Coronary artery (tissue), 2 donors: ENCODE measurements around the gene CAD.
"Not testable (repeated sequence)": the region's sequence is repeated elsewhere in the genome, so short reads cannot be mapped to it uniquely, and the experiment has no call there.

Experiments used
- DNase-seq: peaks from one replicate; pipeline ENCODE4 v3.0.0-alpha.2; 2017; ENCODE audit warnings: low spot score
- H3K27ac ChIP-seq, 2 donors: fragments of 200-600 bp; sonication (generic); one replicate each; pipeline ENCODE4 v1.5.1; 2016 to 2019
- H3K4me3 ChIP-seq: fragments of 200-600 bp; sonication (generic); 2 replicates; pipeline ENCODE4 v1.5.1; 2016; ENCODE audit warnings: mild to moderate bottlenecking, moderate library complexity
- TF ChIP-seq, protein P1 (sequence below): fragments of 200-600 bp; sonication (generic); IDR thresholded peaks from one replicate; pipeline ENCODE4 v1.5.1; 2019; ENCODE audit warnings: antibody characterized with exemption

CAD gene

DNA sequence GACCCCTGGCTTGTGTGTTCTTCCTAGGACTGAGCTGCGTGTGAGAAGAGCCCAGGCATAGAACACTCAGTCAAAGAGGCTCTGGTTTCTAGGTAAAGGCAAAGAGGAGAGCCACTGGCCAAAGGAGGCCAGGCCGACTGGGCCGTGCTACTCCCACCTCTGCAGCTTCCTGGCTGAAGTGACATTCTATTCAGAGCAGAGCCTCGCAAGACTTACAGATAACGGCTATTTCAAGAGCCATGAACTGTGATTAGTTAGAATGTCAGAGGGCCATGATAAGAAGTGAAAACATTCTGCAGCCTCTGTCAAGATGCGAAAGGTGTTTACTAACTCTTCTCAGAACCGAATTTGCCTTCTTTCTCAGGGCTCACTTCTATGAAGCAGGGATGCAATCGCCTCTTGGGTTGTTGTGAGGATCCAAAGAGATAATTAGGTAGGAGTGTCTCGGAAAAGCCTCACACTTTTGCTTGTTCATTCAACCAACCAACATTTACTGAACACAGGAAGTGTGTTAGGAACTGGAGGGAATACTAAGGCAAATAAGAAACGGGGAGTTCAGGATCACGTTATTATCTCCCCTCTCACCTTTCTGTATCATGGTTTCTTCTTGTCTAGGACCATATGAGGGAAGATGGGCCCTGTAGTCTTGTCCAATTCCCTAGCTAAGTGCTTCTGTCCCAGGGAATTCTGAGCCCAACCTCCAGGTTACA, 54.6 kb downstream of the CAD start:
- TF ChIP-seq, protein P1, sequence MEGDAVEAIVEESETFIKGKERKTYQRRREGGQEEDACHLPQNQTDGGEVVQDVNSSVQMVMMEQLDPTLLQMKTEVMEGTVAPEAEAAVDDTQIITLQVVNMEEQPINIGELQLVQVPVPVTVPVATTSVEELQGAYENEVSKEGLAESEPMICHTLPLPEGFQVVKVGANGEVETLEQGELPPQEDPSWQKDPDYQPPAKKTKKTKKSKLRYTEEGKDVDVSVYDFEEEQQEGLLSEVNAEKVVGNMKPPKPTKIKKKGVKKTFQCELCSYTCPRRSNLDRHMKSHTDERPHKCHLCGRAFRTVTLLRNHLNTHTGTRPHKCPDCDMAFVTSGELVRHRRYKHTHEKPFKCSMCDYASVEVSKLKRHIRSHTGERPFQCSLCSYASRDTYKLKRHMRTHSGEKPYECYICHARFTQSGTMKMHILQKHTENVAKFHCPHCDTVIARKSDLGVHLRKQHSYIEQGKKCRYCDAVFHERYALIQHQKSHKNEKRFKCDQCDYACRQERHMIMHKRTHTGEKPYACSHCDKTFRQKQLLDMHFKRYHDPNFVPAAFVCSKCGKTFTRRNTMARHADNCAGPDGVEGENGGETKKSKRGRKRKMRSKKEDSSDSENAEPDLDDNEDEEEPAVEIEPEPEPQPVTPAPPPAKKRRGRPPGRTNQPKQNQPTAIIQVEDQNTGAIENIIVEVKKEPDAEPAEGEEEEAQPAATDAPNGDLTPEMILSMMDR: no peak
- H3K27ac ChIP-seq: no peak overlapping the region
- no peak for DNase-seq
- no peak overlapping the region for H3K4me3 ChIP-seq

DNA sequence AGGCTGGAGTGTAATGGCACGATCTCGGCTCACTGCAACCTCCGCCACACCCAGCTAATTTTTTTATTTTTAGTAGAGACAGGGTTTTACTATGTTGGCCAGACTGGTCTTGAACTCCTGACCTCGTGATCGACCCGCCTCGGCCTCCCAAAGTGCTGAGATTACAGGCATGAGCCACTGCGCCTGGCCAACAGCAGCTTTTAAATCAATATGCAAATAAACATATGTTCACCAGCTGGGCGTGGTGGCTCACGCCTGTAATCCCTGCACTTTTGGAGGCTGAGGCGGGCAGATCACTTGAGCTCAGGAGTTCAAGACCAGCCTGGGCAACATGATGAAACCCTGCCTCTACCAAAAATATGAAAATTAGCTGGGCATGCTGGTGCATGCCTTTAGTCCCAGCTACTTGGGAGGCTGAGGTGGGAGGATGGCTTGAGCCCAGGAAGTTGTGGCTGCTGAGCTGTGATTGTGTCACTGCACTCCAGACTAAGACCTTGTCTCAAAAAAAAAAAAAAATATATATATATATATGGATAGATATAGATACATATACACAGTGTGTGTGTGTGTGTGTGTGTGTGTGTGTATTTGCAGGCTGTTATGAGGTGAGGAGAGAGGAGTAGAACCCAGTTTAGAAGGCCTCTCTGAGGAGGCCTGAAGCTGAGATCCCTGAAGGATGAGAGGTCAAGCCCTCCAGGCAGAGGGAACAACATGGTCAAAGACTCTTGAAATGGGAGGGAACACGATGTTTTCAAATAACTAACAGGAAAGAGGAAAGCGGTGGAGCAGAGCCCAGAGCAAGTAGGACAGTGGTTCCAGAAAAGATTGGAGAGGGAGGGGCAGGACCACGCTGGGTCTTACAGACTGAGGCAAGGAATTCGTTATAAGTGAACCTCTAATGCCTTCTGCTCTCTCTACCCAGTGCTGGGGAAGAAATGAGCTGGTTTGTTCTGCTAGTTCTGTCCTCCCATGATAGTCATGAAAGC, 55.7 kb downstream of the CAD start:
- H3K4me3 ChIP-seq, H3K27ac ChIP-seq, DNase-seq: not testable (repeated sequence)

DNA sequence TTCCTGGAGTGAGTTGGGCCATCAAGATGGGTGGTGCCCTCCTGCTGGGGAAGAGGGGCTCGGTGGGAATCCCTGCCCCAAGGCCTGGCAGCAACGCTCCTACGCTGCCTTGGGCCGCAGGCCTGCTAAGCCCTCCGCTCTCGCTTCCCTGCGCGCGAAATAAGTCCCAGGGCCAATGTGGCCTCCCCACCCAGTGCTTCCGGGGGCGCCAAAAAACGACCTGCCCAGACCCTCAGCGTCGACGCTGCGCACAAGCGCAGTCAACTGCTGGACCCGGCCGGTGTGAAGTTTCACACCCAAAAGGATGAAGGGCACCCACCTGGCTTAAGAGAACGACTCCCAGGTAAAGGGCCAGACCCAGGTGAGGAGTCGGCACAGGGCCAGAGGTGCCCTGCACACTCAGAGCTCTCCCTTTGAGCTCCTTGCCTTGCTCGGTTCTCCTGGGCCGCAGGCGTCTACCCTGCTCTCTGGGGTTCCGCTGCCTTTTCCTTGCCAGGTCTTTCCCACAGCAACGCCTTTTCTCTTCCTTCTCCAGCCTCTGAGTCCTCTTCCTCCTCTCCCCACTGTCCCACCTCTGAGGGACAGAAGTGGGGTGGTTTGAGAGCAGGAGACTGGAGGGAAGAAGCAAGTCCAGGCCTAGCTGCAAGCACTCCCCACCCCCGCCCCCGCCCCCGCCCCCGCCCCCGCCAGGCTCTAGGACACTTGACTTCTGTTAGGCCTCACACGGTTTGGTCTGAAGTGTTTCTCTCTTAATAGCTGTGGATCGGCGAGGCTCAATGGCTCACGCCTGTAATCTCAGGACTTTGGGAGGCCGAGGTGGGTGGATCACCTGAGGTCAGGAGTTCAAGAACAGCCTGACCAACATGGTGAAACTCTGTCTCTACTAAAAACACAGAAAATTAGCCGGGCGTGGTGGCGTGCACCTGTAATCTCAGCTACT, 58.3 kb downstream of the CAD start, which contains the start of gene DNAJC5G:
Gene DNAJC5G, plus strand, starts transcription at position 223 of the 940 bp plus-strand sequence. CDS start 1,296 bp downstream, outside the sequence.
- Histone ChIP-seq H3K4me3 (no peak within 1 kb of the TSS), H3K27ac (no peak within 1 kb of the TSS)
- TF ChIP-seq, protein P1: no peak
- no peak for DNase-seq

DNA sequence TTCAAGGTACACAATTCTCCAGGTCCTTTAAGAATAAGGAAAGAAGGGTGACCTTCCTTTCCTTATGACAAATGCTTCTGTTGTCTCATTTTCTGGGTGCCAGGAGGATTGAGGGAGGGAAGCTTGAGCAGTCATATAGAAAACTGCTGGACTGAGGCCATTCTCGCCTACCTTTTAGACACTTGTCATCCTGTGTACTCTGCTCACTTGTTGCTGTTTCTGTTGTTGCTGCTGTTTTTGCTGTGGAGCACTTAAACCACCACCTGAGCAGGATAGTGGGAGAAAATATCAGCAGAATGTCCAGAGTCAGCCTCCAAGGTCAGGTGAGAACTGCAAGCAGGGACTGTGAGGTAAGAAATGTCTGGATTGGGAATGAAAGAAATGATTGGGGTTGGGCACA, 60.8 kb downstream of the CAD start:
- no peak overlapping the region for H3K27ac ChIP-seq
- H3K4me3 ChIP-seq: no peak overlapping the region
- no peak for DNase-seq
- TF ChIP-seq, protein P1: no peak

DNA sequence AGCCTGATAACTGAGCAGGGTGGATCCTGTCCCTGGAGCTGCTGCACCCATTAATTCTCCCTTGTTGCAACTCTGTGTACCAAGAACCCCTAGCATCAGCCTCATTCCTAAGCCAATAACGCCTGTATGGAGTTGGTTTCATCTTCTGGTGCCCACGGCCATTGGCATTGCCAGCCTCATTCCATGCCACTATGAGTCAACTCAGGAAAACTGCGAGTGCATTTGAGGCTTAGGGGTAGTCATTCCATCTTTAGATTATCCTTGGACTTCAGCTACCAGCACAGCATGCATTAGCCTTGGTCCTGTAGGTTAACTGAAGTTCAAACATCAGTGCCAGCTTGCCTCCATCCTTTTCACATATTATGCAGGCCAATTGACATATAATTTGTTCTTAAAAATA, 63.7 kb downstream of the CAD start:
- H3K27ac ChIP-seq: no peak overlapping the region
- no peak for DNase-seq
- TF ChIP-seq, protein P1: no peak
- no peak overlapping the region for H3K4me3 ChIP-seq

DNA sequence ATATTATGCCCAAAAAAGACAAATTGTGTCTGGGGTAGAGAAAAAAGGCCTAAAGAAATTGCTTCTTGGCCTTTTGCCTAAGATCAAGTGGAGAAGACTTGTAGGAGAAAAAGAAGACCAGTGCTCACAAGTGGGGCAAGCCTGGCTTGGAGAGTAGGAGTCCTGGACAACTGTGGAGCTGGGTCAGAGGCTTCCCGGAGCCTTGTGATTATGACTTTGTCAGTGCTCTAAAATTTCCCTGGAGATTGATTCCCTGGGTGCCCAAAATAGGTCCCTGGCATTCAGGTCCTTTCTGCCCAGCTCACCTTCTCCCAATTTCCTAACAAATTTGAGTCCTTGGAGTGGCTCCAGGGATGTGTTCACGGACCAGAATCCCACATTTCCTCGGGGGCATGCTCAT, 64.3 kb downstream of the CAD start:
- no peak for DNase-seq
- H3K27ac ChIP-seq: peak overlapping the region in 1 of 2 donors; percentile 6
- no peak overlapping the region for H3K4me3 ChIP-seq
- TF ChIP-seq, protein P1: no peak
